Neural cell (in vitro differentiated cells): Measurements from ENCODE around the gene EVA1A. TPM values are rescaled to one million over a fixed set of nuclear protein-coding genes. Genes with fewer than 3 reads are reported as not detected.

Source experiments
- H2AFZ ChIP-seq: fragments of 200-600, 300-800 bp; sonication (generic), shearing (Covaris generic); 2 replicates; pipeline ENCODE4 v1.6.0; 2014; ENCODE audit warnings: low read depth, mild to moderate bottlenecking, antibody characterized with exemption, low read length, moderate library complexity
- H3F3A ChIP-seq: fragments of 200-600 bp; shearing (Covaris generic); 2 replicates; pipeline ENCODE4 v1.6.1; 2016; ENCODE audit warnings: mild to moderate bottlenecking, moderate library complexity, mixed read lengths, antibody characterized with exemption, low read length; ENCODE audit not compliant: insufficient read depth, poor library complexity, severe bottlenecking
- H3K27ac ChIP-seq: fragments of 200-600, 300-800 bp; sonication (generic), shearing (Covaris generic); 2 replicates; pipeline ENCODE4 v1.5.1; 2014; ENCODE audit warnings: mild to moderate bottlenecking, low read length, moderate library complexity
- H3K27me3 ChIP-seq: fragments of 300-800, 200-600 bp; sonication (generic), shearing (Covaris generic); 2 replicates; pipeline ENCODE4 v1.6.0; 2014; ENCODE audit warnings: mild to moderate bottlenecking, low read depth, low read length, moderate library complexity; ENCODE audit not compliant: insufficient read depth
- H3K36me3 ChIP-seq: fragments of 300-800, 200-600 bp; sonication (generic), shearing (Covaris generic); 2 replicates; pipeline ENCODE4 v1.5.1; 2014; ENCODE audit warnings: mild to moderate bottlenecking, antibody characterized with exemption, low read length, moderate library complexity; ENCODE audit not compliant: insufficient read depth
- H3K4me2 ChIP-seq: fragments of 300-800, 200-600 bp; sonication (generic), shearing (Covaris generic); 2 replicates; pipeline ENCODE4 v1.6.0; 2014; ENCODE audit warnings: mild to moderate bottlenecking, low read length
- H3K4me3 ChIP-seq: fragments of 300-800, 200-600 bp; sonication (generic), shearing (Covaris generic); 2 replicates; pipeline ENCODE4 v1.5.1; 2014; ENCODE audit warnings: mild to moderate bottlenecking, low read length, moderate library complexity
- H3K79me2 ChIP-seq: fragments of 200-600 bp; shearing (Covaris generic); replicated peaks from 2 replicates; pipeline ENCODE4 v1.6.0; 2014; ENCODE audit warnings: mild to moderate bottlenecking, low read length, moderate library complexity; ENCODE audit not compliant: insufficient read depth
- H3K9ac ChIP-seq: fragments of 300-800, 200-600 bp; sonication (generic), shearing (Covaris generic); 2 replicates; pipeline ENCODE4 v1.6.1; 2016; ENCODE audit warnings: mild to moderate bottlenecking, low read length, mixed read lengths
- H3K9me2 ChIP-seq: fragments of 200-600 bp; shearing (Covaris generic); 2 replicates; pipeline ENCODE4 v1.6.1; 2016; ENCODE audit warnings: mild to moderate bottlenecking, low read length, mixed read lengths; ENCODE audit not compliant: insufficient read depth
- H3K9me3 ChIP-seq: fragments of 200-600, 300-800 bp; sonication (generic), shearing (Covaris generic); 2 replicates; pipeline ENCODE4 v1.6.1; 2016; ENCODE audit warnings: mild to moderate bottlenecking, mixed run types, low read length, moderate library complexity, mixed read lengths
- H4K20me1 ChIP-seq: fragments of 200-600 bp; shearing (Covaris generic); 2 replicates; pipeline ENCODE4 v1.6.1; 2016; ENCODE audit warnings: mild to moderate bottlenecking, mixed run types; ENCODE audit not compliant: insufficient read depth
- EP300 ChIP-seq: fragments of 450-650 bp; conservative IDR thresholded peaks from 2 replicates; pipeline ENCODE4 v1.6.1; 2014; ENCODE audit warnings: antibody characterized with exemption, mild to moderate bottlenecking, moderate library complexity; ENCODE audit not compliant: poor library complexity, severe bottlenecking
- EZH2 ChIP-seq: fragments of 200-600, 300-800 bp; shearing (Covaris generic), sonication (generic); IDR thresholded peaks from 2 replicates; pipeline ENCODE4 v1.6.1; 2014; ENCODE audit warnings: antibody characterized with exemption, low read length, borderline replicate concordance, mild to moderate bottlenecking; ENCODE audit not compliant: insufficient read depth, poor library complexity, severe bottlenecking
- MXI1 ChIP-seq: fragments of 450-650 bp; conservative IDR thresholded peaks from 2 replicates; pipeline ENCODE4 v1.6.1; 2014; ENCODE audit warnings: antibody characterized with exemption, mild to moderate bottlenecking; ENCODE audit not compliant: poor library complexity, severe bottlenecking
- POLR2AphosphoS5 ChIP-seq: IDR thresholded peaks from 2 replicates; pipeline ENCODE4 v1.6.1; 2012
- RAD21 ChIP-seq: fragments of 450-650 bp; conservative IDR thresholded peaks from 2 replicates; pipeline ENCODE4 v1.6.1; 2014; ENCODE audit warnings: antibody characterized with exemption, mild to moderate bottlenecking, moderate library complexity
- SMC3 ChIP-seq: fragments of 450-650 bp; conservative IDR thresholded peaks from 2 replicates; pipeline ENCODE4 v1.6.1; 2014; ENCODE audit warnings: antibody characterized with exemption, mild to moderate bottlenecking, moderate library complexity; ENCODE audit not compliant: poor library complexity
- TAF1 ChIP-seq: IDR thresholded peaks from 2 replicates; pipeline ENCODE4 v1.6.1; 2012; ENCODE audit warnings: low read depth
- polyA plus RNA-seq: library from polyadenylated mRNA; depleted of rRNA; stranded (reverse); fragments of >200 nt; gene quantifications from 2 replicates; pipeline ENCODE4 v1.2.3, GENCODE V29; 2014
- TF ChIP-seq, protein P1 (sequence below): IDR thresholded peaks from 2 replicates; pipeline ENCODE4 v1.6.1; 2012; ENCODE audit warnings: borderline replicate concordance
- TF ChIP-seq, protein P2 (sequence below): fragments of 450-650 bp; IDR thresholded peaks from 2 replicates; pipeline ENCODE4 v1.5.1; 2014; ENCODE audit warnings: antibody characterized with exemption, mild to moderate bottlenecking, moderate library complexity; ENCODE audit not compliant: poor library complexity, severe bottlenecking

EVA1A gene
- polyA plus RNA-seq, 1 donor from 2014 or later, result not detected

DNA sequence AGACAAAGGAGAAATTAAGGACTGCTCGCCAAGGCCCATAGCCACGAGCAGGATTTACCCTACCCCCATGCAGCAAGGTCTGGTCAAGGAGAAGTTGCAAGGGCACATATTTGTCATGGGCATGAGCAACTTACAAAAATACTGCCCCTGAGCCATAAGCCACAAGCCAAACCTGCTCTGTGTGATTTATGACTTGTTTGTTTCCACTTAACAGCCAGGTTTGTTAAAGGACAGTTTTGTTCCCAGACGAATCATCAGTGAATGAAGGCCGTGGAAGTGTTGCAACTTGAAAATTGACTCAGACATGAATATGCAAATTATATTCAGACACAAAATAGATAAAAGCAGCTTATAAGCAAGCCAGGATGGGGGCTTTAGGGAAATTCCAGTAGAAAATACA lies 31.3 kb upstream of the EVA1A start:
- Histone ChIP-seq H2AFZ (no peak overlapping the region), H3F3A (no peaks in the 10 kb centered on the region), H3K4me3 (no peak overlapping the region), H3K4me2 (no peak overlapping the region), H3K9me2 (no peaks in the 10 kb centered on the region), H3K79me2 (no peaks in the 10 kb centered on the region), H4K20me1 (no peaks in the 10 kb centered on the region), H3K27me3 (no peaks in the 10 kb centered on the region), H3K36me3 (no peaks in the 10 kb centered on the region), H3K9me3 (no peaks in the 10 kb centered on the region), H3K9ac (no peak overlapping the region), H3K27ac (no peak overlapping the region)
- no peak for TF ChIP-seq POLR2AphosphoS5
- no peak for TF ChIP-seq RAD21
- TF ChIP-seq EZH2, result no peak
- no peak for TF ChIP-seq EP300
- TF ChIP-seq SMC3, result no peak
- TF ChIP-seq, protein P1, sequence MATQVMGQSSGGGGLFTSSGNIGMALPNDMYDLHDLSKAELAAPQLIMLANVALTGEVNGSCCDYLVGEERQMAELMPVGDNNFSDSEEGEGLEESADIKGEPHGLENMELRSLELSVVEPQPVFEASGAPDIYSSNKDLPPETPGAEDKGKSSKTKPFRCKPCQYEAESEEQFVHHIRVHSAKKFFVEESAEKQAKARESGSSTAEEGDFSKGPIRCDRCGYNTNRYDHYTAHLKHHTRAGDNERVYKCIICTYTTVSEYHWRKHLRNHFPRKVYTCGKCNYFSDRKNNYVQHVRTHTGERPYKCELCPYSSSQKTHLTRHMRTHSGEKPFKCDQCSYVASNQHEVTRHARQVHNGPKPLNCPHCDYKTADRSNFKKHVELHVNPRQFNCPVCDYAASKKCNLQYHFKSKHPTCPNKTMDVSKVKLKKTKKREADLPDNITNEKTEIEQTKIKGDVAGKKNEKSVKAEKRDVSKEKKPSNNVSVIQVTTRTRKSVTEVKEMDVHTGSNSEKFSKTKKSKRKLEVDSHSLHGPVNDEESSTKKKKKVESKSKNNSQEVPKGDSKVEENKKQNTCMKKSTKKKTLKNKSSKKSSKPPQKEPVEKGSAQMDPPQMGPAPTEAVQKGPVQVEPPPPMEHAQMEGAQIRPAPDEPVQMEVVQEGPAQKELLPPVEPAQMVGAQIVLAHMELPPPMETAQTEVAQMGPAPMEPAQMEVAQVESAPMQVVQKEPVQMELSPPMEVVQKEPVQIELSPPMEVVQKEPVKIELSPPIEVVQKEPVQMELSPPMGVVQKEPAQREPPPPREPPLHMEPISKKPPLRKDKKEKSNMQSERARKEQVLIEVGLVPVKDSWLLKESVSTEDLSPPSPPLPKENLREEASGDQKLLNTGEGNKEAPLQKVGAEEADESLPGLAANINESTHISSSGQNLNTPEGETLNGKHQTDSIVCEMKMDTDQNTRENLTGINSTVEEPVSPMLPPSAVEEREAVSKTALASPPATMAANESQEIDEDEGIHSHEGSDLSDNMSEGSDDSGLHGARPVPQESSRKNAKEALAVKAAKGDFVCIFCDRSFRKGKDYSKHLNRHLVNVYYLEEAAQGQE, result no peak
- TF ChIP-seq TAF1, result no peak
- TF ChIP-seq, protein P2, sequence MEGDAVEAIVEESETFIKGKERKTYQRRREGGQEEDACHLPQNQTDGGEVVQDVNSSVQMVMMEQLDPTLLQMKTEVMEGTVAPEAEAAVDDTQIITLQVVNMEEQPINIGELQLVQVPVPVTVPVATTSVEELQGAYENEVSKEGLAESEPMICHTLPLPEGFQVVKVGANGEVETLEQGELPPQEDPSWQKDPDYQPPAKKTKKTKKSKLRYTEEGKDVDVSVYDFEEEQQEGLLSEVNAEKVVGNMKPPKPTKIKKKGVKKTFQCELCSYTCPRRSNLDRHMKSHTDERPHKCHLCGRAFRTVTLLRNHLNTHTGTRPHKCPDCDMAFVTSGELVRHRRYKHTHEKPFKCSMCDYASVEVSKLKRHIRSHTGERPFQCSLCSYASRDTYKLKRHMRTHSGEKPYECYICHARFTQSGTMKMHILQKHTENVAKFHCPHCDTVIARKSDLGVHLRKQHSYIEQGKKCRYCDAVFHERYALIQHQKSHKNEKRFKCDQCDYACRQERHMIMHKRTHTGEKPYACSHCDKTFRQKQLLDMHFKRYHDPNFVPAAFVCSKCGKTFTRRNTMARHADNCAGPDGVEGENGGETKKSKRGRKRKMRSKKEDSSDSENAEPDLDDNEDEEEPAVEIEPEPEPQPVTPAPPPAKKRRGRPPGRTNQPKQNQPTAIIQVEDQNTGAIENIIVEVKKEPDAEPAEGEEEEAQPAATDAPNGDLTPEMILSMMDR, result no peak
- no peak for TF ChIP-seq MXI1

DNA sequence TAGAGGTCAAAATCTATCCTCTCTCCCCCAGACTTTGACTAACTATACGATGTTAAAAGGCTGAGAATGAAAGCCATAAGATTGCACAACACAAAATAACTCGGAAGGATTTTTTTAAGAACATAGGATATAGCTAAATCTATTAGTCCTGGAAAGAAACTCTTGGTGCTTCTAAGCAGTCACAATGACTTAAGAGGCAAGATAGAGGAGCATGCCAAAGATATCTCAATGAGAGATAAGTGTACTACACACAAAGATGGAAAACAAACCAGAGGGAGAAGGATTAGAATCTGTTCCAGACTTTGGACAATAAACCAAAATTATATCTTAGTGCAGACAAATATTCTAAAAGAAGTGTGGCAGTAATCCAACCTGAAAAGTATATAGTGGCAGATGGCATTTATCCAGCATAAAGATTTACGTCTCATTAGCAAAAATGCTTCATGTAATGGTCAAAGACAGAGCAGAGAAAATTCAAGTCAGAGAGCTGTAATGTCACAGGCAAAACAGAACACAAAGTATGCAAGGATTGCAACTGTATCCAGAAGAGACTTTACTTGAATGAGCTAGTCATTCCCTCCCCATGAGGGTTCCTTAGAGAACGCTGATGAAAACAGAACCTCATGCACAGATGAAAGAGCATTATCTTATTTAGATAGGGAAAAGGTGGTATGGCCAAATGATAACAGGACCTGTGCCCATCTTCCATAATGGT lies 28.8 kb upstream of the EVA1A start:
- Histone ChIP-seq H3F3A (no peaks in the 10 kb centered on the region), H3K79me2 (no peaks in the 10 kb centered on the region), H2AFZ (no peak overlapping the region), H3K9ac (no peak overlapping the region), H3K9me3 (no peaks in the 10 kb centered on the region), H4K20me1 (no peaks in the 10 kb centered on the region), H3K4me3 (no peak overlapping the region), H3K27me3 (no peaks in the 10 kb centered on the region), H3K27ac (no peak overlapping the region), H3K4me2 (no peak overlapping the region), H3K36me3 (no peaks in the 10 kb centered on the region), H3K9me2 (no peaks in the 10 kb centered on the region)
- TF ChIP-seq EP300, result no peak
- TF ChIP-seq, protein P1, result no peak
- no peak for TF ChIP-seq RAD21
- TF ChIP-seq POLR2AphosphoS5, result no peak
- no peak for TF ChIP-seq MXI1
- TF ChIP-seq EZH2, result no peak
